ENCODE measurements around the gene VCAM1. TPM values are rescaled to one million over a fixed set of nuclear protein-coding genes. Genes with fewer than 3 reads are reported as not detected.
A peak's percentile ranks its signal among the peaks of the same experiment; 100 is the strongest.

The VCAM1 gene
- total and polyA plus RNA-seq, 2 of the 4 experiments (the other 2 are of a cell fraction): 10.1 to 21.1 TPM

GRCh38 chr1:100724281-100724680 is 4.7 kb downstream of the VCAM1 start:
- Histone ChIP-seq H3K27me3 (ENCODE audit: control insufficient read depth, insufficient read depth, low read length) (no peaks in the 10 kb centered on the region), H2AFZ (replicated peaks; ENCODE audit: low read length, poor library complexity) (no peak overlapping the region), H4K91ac (ENCODE audit: insufficient read depth, low read depth, low read length) (no peak overlapping the region), H3K9ac (ENCODE audit: low read depth, low read length) (no peak overlapping the region), H3K4me1 (ENCODE audit: control insufficient read depth, insufficient read depth, low read length) (peaks cover 4% of the 10 kb centered on the region), H4K20me1 (ENCODE audit: insufficient read depth, low read length) (no peaks in the 10 kb centered on the region), H2BK5ac (ENCODE audit: low read depth, low read length, poor library complexity, severe bottlenecking) (no peak overlapping the region), H3K4ac (ENCODE audit: low read depth, low read length) (no peak overlapping the region), H3K4me2 (ENCODE audit: low read depth, low read length) (no peak overlapping the region), H4K5ac (ENCODE audit: low read depth, low read length) (no peak overlapping the region), H3K18ac (ENCODE audit: low read depth, low read length) (peak overlapping the region; percentile 40; the same call in 1 of the 2 replicates), H2BK20ac (ENCODE audit: low read depth, low read length) (no peak overlapping the region), H2AK5ac (ENCODE audit: low read depth, low read length) (no peak overlapping the region), H3K79me1 (ENCODE audit: low read depth in 1 of 2, low read length in 2 of 2) (no peaks in the 10 kb centered on the region), H2BK15ac (ENCODE audit: low read depth, low read length) (no peak overlapping the region), H3K9me1 (ENCODE audit: insufficient read depth, low read length) (no peaks in the 10 kb centered on the region; the same call in 1 of the 2 replicates), H3K56ac (ENCODE audit: extremely low read depth, insufficient read depth, low read length) (no peak overlapping the region), H3K36me3 (ENCODE audit: control insufficient read depth, insufficient read depth, low read length) (peaks cover 10% of the 10 kb centered on the region), H3K27ac (ENCODE audit: insufficient read depth, low read length) (no peak overlapping the region), H4K8ac (ENCODE audit: low read depth in 2 of 2, low read length in 2 of 2) (no peak overlapping the region), H2AK9ac (replicated peaks; ENCODE audit: low read depth, low read length, poor library complexity) (no peak overlapping the region), H3K14ac (replicated peaks; ENCODE audit: low read depth, low read length) (no peak overlapping the region), H3K4me3 (ENCODE audit: insufficient read depth, low read depth, low read length) (no peak overlapping the region), H3K23ac (ENCODE audit: low read depth, low read length) (no peak overlapping the region), H2BK120ac (ENCODE audit: low read depth, low read length) (no peak overlapping the region), H3K9me3 (ENCODE audit: control insufficient read depth, insufficient read depth, low read length) (no peaks in the 10 kb centered on the region)
- TF ChIP-seq, protein P1, sequence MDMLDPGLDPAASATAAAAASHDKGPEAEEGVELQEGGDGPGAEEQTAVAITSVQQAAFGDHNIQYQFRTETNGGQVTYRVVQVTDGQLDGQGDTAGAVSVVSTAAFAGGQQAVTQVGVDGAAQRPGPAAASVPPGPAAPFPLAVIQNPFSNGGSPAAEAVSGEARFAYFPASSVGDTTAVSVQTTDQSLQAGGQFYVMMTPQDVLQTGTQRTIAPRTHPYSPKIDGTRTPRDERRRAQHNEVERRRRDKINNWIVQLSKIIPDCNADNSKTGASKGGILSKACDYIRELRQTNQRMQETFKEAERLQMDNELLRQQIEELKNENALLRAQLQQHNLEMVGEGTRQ (IDR thresholded peaks at IDR 0.05; ENCODE audit: low read depth, low read length): no peak
- TF ChIP-seq BHLHE40 (IDR thresholded peaks at IDR 0.05; ENCODE audit: low read depth, low read length) (no peak), NFE2L2 (IDR thresholded peaks at IDR 0.05; ENCODE audit: low read depth, low read length) (peak; percentile 49; the same call in 1 of the 2 replicates), RFX5 (IDR thresholded peaks at IDR 0.05; ENCODE audit: low read depth, low read length) (no peak)
- intact Hi-C loops (cut with micrococcal nuclease): loop anchor here (5.0 kb wide), 1 partner anchor 192 kb away; no protein-coding TSS in a partner anchor
- BruUV-seq (replicated peaks): no TSS peak
- no peak for DNase-seq
- no peak for ATAC-seq (ENCODE audit: low read depth)
- POLR2A ChIA-PET (ENCODE audit: unreplicated experiment): interaction anchor here (0.6 kb wide), 1 partner anchor 22 kb away, joined by 3 read pairs; no protein-coding TSS in a partner anchor
- in situ Hi-C loops (cut with MboI; ENCODE audit: low sequenced_read_pairs): no loop called here
- dilution Hi-C loops (cut with HindIII; ENCODE audit: low sequenced_read_pairs, unreplicated experiment): no loop called here
- CTCF ChIA-PET: interaction anchor here (1.1 kb wide), 1 partner anchor 261 kb away, joined by 3 read pairs; no protein-coding TSS in a partner anchor

Data from IMR-90 (cell line).